Activated CD4-positive, alpha-beta T cell treated with anti-CD3 and anti-CD28 coated beads for 36 hours (primary cell): ENCODE measurements around the gene ATP5PO. TPM values are rescaled to one million over a fixed set of nuclear protein-coding genes. Genes with fewer than 3 reads are reported as not detected.
A peak's percentile ranks its signal among the peaks of the same experiment; 100 is the strongest.

Source experiments
- ATAC-seq: fragments of 200-7000 bp; cut with Tn5 transposase; one replicate; pipeline ENCODE4 v1.10.0; 2021; ENCODE audit warnings: mild to moderate bottlenecking, moderate library complexity
- CTCF ChIA-PET: fragments of 350-600 bp; sonication (Branson Sonifier 250); formaldehyde crosslinking; loops from one replicate; lab custom pipeline; 2021; ENCODE audit warnings: antibody characterized with exemption; lab: Charles Lee
- POLR2A ChIA-PET: fragments of 350-600 bp; sonication (Branson Sonifier 250); formaldehyde crosslinking; loops from one replicate; lab custom pipeline; 2021; ENCODE audit warnings: antibody characterized with exemption, inconsistent platforms; lab: Charles Lee
- DNase-seq: peaks from one replicate; pipeline ENCODE4 v3.0.0-alpha.2; 2020
- H3K27ac Mint-ChIP-seq: one replicate; pipeline ENCODE4 v1.8.0; 2021; ENCODE audit warnings: mixed read lengths
- H3K27me3 Mint-ChIP-seq: one replicate; pipeline ENCODE4 v1.8.0; 2021; ENCODE audit warnings: mixed read lengths
- H3K36me3 Mint-ChIP-seq: one replicate; pipeline ENCODE4 v1.8.0; 2021; ENCODE audit warnings: low read depth, mixed read lengths
- H3K4me1 Mint-ChIP-seq: one replicate; pipeline ENCODE4 v1.8.0; 2021; ENCODE audit warnings: mixed read lengths
- H3K4me3 Mint-ChIP-seq: one replicate; pipeline ENCODE4 v1.8.0; 2021; ENCODE audit warnings: mild to moderate bottlenecking, moderate library complexity, mixed read lengths
- H3K9me3 Mint-ChIP-seq: one replicate; pipeline ENCODE4 v1.8.0; 2021; ENCODE audit warnings: low read depth, mixed read lengths
- intact Hi-C, 2 experiments: fragments of 100-400 bp; cut with DNase I in 1 of 2; cut with micrococcal nuclease in 1 of 2; formaldehyde crosslinking; loops; one replicate each; pipeline versions ENCODE4 v1.14.2 to v1.15.1; 2022 to 2024; cut with DNase I, micrococcal nuclease
- total RNA-seq, 2 experiments: library from RNA; stranded (reverse); gene quantifications; one replicate each; pipeline ENCODE4 v1.2.3, GENCODE V29; 2021

Gene ATP5PO
- total RNA-seq, 2 experiments from 2014 or later: 177 to 238 TPM

GRCh38 chr21:33940881-33941245, 25.3 kb upstream of the ATP5PO start:
- Mint-ChIP-seq H3K27ac (peak overlapping the region; percentile 40), H3K27me3 (no peaks in the 10 kb centered on the region), H3K4me3 (no peak overlapping the region), H3K36me3 (peaks cover 45% of the 10 kb centered on the region), H3K4me1 (peaks cover 76% of the 10 kb centered on the region), H3K9me3 (peaks cover 10% of the 10 kb centered on the region)
- CTCF ChIA-PET: interaction anchor here (1.0 kb wide), 1 partner anchor 9 kb away, joined by 3 read pairs; no protein-coding TSS in a partner anchor
- DNase-seq (no peak), ATAC-seq (no peak)
- intact Hi-C loops: loop anchor here in 1 of 2 experiments (10.0 kb wide), 1 partner anchor 706 kb away; no protein-coding TSS in a partner anchor
- POLR2A ChIA-PET: interaction anchor here (1.0 to 1.2 kb wide), 2 partner anchors 9 kb away, joined by 3 to 4 read pairs; no protein-coding TSS in a partner anchor

- Mint-ChIP-seq H3K4me1 (peaks cover 77% of the 10 kb centered on the region), H3K27me3 (no peaks in the 10 kb centered on the region), H3K9me3 (peaks cover 10% of the 10 kb centered on the region), H3K27ac (peak overlapping the region; percentile 40), H3K4me3 (peak overlapping the region; percentile 43), H3K36me3 (peaks cover 47% of the 10 kb centered on the region)
- DNase-seq: no peak
- peak; percentile 24 for ATAC-seq
- intact Hi-C loops: loop anchor here in 1 of 2 experiments (10.0 kb wide), 1 partner anchor 706 kb away; no protein-coding TSS in a partner anchor
- POLR2A ChIA-PET: interaction anchor here (1.0 to 1.2 kb wide), 2 partner anchors 9 to 10 kb away, joined by 3 to 4 read pairs; no protein-coding TSS in a partner anchor
- CTCF ChIA-PET: interaction anchor here (0.6 to 4.6 kb wide), 4 partner anchors 9 to 264 kb away, joined by 3 to 21 read pairs (median 4); no protein-coding TSS in a partner anchor
Measured at GRCh38 chr21:33940164-33940880, 24.7 kb upstream of the ATP5PO start.

- ATAC-seq (no peak), DNase-seq (no peak)
- intact Hi-C loops: no loop called here
- peaks cover 43% of the 10 kb centered on the region for H3K36me3 Mint-ChIP-seq
- H3K4me1 Mint-ChIP-seq: peaks cover 77% of the 10 kb centered on the region
- ChIA-PET CTCF (interaction anchor here (1.0 to 4.6 kb wide), 2 partner anchors 11 to 15 kb away, joined by 4 to 21 read pairs; no protein-coding TSS in a partner anchor), POLR2A (interaction anchor here (0.8 to 3.7 kb wide), 3 partner anchors 10 to 37 kb away, joined by 4 to 57 read pairs (median 4); no protein-coding TSS in a partner anchor)
- no peak overlapping the region for H3K4me3 Mint-ChIP-seq
- H3K27ac Mint-ChIP-seq: peak overlapping the region; percentile 95
- no peaks in the 10 kb centered on the region for H3K27me3 Mint-ChIP-seq
- peaks cover under 1% of the 10 kb centered on the region for H3K9me3 Mint-ChIP-seq
Measured at GRCh38 chr21:33939226-33939625, 23.6 kb upstream of the ATP5PO start.

- ATAC-seq (no peak), DNase-seq (no peak)
- Mint-ChIP-seq H3K27me3 (no peaks in the 10 kb centered on the region), H3K9me3 (no peaks in the 10 kb centered on the region), H3K4me3 (no peak overlapping the region), H3K27ac (peak overlapping the region; percentile 95), H3K4me1 (peaks cover 76% of the 10 kb centered on the region), H3K36me3 (peaks cover 35% of the 10 kb centered on the region)
- ChIA-PET CTCF (interaction anchor here (0.9 to 4.6 kb wide), 2 partner anchors 9 to 15 kb away, joined by 3 to 21 read pairs; no protein-coding TSS in a partner anchor), POLR2A (interaction anchor here (0.6 to 3.7 kb wide), 3 partner anchors 10 to 124 kb away, joined by 3 to 57 read pairs (median 4); no protein-coding TSS in a partner anchor)
- intact Hi-C loops: loop anchor here (1.0 kb wide), 1 partner anchor 9 kb away; no protein-coding TSS in a partner anchor
Measured at GRCh38 chr21:33938381-33938780, 22.8 kb upstream of the ATP5PO start.

GRCh38 chr21:33937931-33938339, 22.3 kb upstream of the ATP5PO start:
- peaks cover 36% of the 10 kb centered on the region for H3K36me3 Mint-ChIP-seq
- no peaks in the 10 kb centered on the region for H3K9me3 Mint-ChIP-seq
- POLR2A ChIA-PET: interaction anchor here (0.6 to 3.7 kb wide), 5 partner anchors 11 to 1836 kb away, joined by 3 to 57 read pairs (median 4); no protein-coding TSS in a partner anchor
- H3K4me3 Mint-ChIP-seq: peak overlapping the region; percentile 46
- H3K27me3 Mint-ChIP-seq: no peaks in the 10 kb centered on the region
- DNase-seq (peak; percentile 73), ATAC-seq (peak; percentile 76)
- CTCF ChIA-PET: interaction anchor here (0.6 to 4.6 kb wide), 4 partner anchors 9 to 371 kb away, joined by 3 to 21 read pairs (median 4); no protein-coding TSS in a partner anchor
- intact Hi-C loops: loop anchor here (1.0 kb wide), 1 partner anchor 9 kb away; no protein-coding TSS in a partner anchor
- H3K4me1 Mint-ChIP-seq: peaks cover 79% of the 10 kb centered on the region
- H3K27ac Mint-ChIP-seq: peak overlapping the region; percentile 95

- H3K36me3 Mint-ChIP-seq: peaks cover 41% of the 10 kb centered on the region
- ATAC-seq: no peak
- H3K27ac Mint-ChIP-seq: peak overlapping the region; percentile 95
- peak overlapping the region; percentile 46 for H3K4me3 Mint-ChIP-seq
- ChIA-PET CTCF (interaction anchor here (0.6 to 4.6 kb wide), 5 partner anchors 11 to 411 kb away, joined by 3 to 21 read pairs (median 4); partner anchors contain the start of genes MRPS6 and SLC5A3), POLR2A (interaction anchor here (0.6 to 3.7 kb wide), 3 partner anchors 12 to 303 kb away, joined by 4 to 57 read pairs (median 4); no protein-coding TSS in a partner anchor)
- no peaks in the 10 kb centered on the region for H3K27me3 Mint-ChIP-seq
- intact Hi-C loops: no loop called here
- peaks cover 83% of the 10 kb centered on the region for H3K4me1 Mint-ChIP-seq
- H3K9me3 Mint-ChIP-seq: no peaks in the 10 kb centered on the region
- DNase-seq: no peak
Measured at GRCh38 chr21:33937146-33937545, 21.5 kb upstream of the ATP5PO start.

- peak overlapping the region; percentile 95 for H3K27ac Mint-ChIP-seq
- DNase-seq (peak; percentile 55), ATAC-seq (peak; percentile 44)
- no peaks in the 10 kb centered on the region for H3K9me3 Mint-ChIP-seq
- peaks cover 46% of the 10 kb centered on the region for H3K36me3 Mint-ChIP-seq
- ChIA-PET CTCF (interaction anchor here (0.5 to 4.6 kb wide), 9 partner anchors 12 to 426 kb away, joined by 3 to 21 read pairs (median 4); partner anchors contain the start of genes MRPS6 and SLC5A3), POLR2A (interaction anchor here (3.7 kb wide), 1 partner anchor 12 kb away, joined by 57 read pairs; no protein-coding TSS in a partner anchor)
- intact Hi-C loops: no loop called here
- H3K4me1 Mint-ChIP-seq: peaks cover 83% of the 10 kb centered on the region
- no peaks in the 10 kb centered on the region for H3K27me3 Mint-ChIP-seq
- H3K4me3 Mint-ChIP-seq: peak overlapping the region; percentile 46
Measured at GRCh38 chr21:33936301-33937038, 20.9 kb upstream of the ATP5PO start.

GRCh38 chr21:33932731-33933130, 17.1 kb upstream of the ATP5PO start:
- CTCF ChIA-PET: interaction anchor here (0.7 to 2.2 kb wide), 5 partner anchors 10 to 422 kb away, joined by 3 to 8 read pairs (median 5); no protein-coding TSS in a partner anchor
- Mint-ChIP-seq H3K36me3 (peaks cover 29% of the 10 kb centered on the region), H3K27me3 (no peaks in the 10 kb centered on the region), H3K27ac (peak overlapping the region; percentile 99), H3K9me3 (no peaks in the 10 kb centered on the region), H3K4me1 (peaks cover 48% of the 10 kb centered on the region), H3K4me3 (peak overlapping the region; percentile 92)
- POLR2A ChIA-PET: interaction anchor here (0.7 to 3.5 kb wide), 3 partner anchors 16 to 77 kb away, joined by 3 to 54 read pairs (median 4); no protein-coding TSS in a partner anchor
- intact Hi-C loops: loop anchor here in 1 of 2 experiments (2.0 kb wide), 2 partner anchors 16 to 148 kb away; no protein-coding TSS in a partner anchor
- no peak for ATAC-seq
- DNase-seq: no peak

GRCh38 chr21:33931799-33932390, 16.3 kb upstream of the ATP5PO start:
- ChIA-PET POLR2A (interaction anchor here (0.7 to 3.5 kb wide), 4 partner anchors 8 to 141 kb away, joined by 3 to 54 read pairs (median 4); partner anchors contain the start of genes MRPS6 and SLC5A3), CTCF (interaction anchor here (0.6 to 1.7 kb wide), 9 partner anchors 8 to 423 kb away, joined by 3 to 5 read pairs (median 4); no protein-coding TSS in a partner anchor)
- H3K9me3 Mint-ChIP-seq: no peaks in the 10 kb centered on the region
- peak overlapping the region; percentile 92 for H3K4me3 Mint-ChIP-seq
- peak overlapping the region; percentile 99 for H3K27ac Mint-ChIP-seq
- DNase-seq: peak; percentile 38
- H3K36me3 Mint-ChIP-seq: peaks cover 28% of the 10 kb centered on the region
- intact Hi-C loops: loop anchor here (1.0 to 2.0 kb wide), 6 partner anchors 15 to 149 kb away; no protein-coding TSS in a partner anchor
- no peaks in the 10 kb centered on the region for H3K27me3 Mint-ChIP-seq
- peaks cover 40% of the 10 kb centered on the region for H3K4me1 Mint-ChIP-seq
- peak; percentile 13 for ATAC-seq
